ENCODE measurements around the gene TPI1.

DNA sequence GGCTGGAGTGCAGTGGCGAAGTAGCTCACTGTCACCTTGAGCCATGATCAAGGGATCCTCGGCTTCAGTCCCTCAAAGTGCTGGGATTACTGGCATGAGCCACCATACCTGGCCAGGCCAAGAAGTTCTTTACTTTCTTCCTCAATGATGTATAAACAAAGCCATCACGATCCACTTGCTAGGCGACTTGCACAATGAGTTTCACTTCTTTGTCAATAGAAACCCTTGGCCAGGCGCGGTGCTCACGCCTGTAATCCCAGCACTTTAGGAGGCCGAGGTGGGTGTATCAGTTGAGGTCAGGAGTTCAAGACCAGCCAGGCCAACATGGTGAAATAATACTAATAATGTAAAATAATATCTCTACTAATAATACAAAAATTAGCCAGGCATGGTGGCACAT lies 20.1 kb downstream of the TPI1 start:
- TF ChIP-seq, protein P1, sequence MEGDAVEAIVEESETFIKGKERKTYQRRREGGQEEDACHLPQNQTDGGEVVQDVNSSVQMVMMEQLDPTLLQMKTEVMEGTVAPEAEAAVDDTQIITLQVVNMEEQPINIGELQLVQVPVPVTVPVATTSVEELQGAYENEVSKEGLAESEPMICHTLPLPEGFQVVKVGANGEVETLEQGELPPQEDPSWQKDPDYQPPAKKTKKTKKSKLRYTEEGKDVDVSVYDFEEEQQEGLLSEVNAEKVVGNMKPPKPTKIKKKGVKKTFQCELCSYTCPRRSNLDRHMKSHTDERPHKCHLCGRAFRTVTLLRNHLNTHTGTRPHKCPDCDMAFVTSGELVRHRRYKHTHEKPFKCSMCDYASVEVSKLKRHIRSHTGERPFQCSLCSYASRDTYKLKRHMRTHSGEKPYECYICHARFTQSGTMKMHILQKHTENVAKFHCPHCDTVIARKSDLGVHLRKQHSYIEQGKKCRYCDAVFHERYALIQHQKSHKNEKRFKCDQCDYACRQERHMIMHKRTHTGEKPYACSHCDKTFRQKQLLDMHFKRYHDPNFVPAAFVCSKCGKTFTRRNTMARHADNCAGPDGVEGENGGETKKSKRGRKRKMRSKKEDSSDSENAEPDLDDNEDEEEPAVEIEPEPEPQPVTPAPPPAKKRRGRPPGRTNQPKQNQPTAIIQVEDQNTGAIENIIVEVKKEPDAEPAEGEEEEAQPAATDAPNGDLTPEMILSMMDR (conservative IDR thresholded peaks at IDR 0.05; ENCODE audit: low read depth, low read length), result no peak
- TF ChIP-seq EZH2 (IDR thresholded peaks at IDR 0.05; ENCODE audit: low read length, unreplicated experiment), result no peak
